Measurements from ENCODE around the gene PLA2G2A.
"Not testable (repeated sequence)": the region's sequence is repeated elsewhere in the genome, so short reads cannot be mapped to it uniquely, and the experiment has no call there.

The PLA2G2A gene

DNA sequence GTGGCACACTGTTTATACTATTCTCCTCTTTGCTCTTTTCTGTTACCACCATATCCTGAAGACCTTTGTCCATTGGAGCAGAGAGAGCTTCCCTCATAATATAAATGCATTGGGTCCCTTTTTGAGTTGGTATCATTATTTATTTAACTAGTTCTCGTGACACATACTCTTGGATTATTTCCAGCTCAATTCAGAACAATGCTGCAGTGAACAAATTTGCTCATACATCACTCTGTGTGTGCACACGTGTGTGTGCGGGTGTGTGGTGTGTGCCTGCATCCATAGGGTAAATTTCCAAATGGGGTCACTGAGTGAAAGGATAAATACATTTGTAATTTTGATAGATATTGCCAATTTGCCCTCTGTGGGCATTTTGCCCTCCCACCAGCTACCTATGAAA is 5.8 kb downstream of the PLA2G2A start:
- no peak for DNase-seq (ENCODE audit: low spot score)

DNA sequence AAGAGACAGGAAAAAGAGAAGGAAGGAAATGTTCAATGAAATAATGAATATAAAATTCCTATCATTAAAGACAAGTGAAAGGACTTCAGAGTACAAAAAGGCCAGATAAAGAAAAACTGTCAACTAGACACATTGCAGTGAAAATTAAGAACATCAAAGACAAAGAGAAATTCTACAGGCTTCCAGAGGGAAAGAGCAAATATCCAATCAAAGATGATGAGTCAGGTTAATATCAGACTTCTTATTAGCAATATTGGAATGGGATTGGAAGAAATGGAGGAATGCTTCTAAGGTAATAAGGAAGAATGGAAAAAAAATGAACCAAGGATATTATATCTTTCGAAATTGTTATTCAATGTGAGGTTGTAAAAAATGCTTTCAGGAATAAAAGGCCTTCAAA is 7.8 kb downstream of the PLA2G2A start:
- DNase-seq (ENCODE audit: low spot score): no peak

DNA sequence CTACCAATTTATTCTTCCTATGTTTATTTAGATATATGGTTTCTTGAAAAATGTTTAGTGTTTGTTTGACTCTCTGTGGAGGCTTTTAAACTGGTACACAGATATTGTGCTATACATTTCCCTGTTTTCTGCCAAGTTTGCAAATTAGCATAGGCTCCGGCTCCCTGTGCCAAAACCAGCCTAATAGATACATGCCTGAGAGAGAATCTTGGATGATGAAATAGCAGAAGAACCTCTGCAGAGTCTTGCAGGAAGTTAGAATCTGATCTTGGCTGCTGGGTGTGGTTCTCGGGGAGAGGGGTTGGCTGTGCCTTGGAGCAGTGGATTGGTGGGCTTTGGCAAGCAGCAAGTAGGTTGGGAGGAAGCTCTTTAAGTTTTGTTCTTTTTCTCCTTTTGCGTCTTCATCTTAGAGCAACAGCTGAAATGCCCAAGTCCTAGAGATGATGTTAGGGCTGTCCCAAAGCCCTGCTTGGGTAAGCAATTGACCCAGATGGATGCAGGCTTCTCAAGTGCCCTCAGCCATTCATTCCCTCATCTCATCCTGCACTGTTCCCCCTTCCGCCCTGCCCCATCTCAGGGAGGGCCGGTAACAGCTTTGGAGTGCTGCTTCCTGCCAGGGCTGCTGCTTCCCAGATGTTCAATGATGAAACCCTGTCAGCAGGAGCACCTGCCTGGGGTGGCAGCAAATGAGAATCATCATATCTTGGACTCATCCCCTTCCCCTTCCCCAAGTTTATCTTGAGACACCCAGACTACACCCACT is 9.3 kb downstream of the PLA2G2A start:
- DNase-seq (ENCODE audit: low spot score): no peak

DNA sequence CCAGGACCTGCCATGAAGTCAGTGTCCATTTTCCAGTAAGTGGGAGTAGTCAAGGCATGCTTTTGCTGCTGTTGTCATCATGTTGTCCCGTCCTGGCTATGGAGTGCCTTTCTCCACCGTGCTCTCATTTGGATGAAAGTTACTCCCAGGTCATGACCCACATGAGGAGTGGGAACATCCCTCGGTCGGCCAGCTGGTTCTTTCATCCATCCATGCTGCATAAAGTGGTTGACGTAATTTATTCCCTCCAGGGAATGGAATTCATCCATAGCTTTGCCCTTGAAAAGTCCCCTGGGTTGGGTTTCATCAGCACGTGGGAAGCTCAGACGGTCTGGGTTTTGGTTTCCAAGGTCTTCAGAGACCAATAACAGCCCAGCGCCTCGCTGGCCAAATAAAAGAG is 11.6 kb downstream of the PLA2G2A start:
- DNase-seq (ENCODE audit: low spot score): no peak

DNA sequence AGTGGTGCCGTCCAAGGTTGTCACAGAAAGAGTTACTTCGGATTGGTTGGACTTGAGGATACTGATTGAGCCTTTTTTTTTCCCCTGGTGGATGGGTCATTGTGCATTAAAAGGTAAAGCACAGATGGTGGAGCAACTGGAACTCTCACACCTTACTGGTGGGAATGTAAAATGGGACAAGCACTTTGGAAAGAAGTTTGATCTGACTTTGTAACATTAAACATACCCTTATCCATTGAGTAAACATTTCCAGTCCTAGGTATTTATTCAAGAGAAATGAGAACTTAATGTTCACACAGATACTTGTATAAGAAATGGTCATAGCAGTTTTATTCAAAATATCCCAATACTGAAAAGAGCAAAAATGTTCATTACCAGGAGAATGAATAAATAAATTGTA is 14.9 kb downstream of the PLA2G2A start:
- no peak for DNase-seq (ENCODE audit: low spot score)

DNA sequence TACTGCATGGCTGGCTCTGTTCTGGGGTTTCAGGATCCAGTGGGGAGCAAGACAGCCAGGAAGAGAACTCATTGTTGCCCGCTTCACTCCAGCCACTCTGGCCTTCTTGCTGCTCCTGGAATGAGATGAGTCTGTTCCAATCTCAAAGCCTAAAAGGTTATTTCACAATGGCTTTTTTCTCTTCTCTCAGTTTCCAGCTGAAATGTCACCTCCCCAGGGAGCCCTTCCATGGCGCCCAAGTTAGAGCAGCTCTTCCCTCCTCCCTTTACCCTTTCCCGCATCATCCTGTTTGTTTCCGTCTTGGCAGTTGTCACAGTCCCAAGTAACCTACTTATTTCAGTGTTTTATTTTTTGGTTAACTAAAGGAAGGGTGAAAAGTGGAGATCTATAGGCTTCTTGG is 15.8 kb downstream of the PLA2G2A start:
- no peak for DNase-seq (ENCODE audit: low spot score)

DNA sequence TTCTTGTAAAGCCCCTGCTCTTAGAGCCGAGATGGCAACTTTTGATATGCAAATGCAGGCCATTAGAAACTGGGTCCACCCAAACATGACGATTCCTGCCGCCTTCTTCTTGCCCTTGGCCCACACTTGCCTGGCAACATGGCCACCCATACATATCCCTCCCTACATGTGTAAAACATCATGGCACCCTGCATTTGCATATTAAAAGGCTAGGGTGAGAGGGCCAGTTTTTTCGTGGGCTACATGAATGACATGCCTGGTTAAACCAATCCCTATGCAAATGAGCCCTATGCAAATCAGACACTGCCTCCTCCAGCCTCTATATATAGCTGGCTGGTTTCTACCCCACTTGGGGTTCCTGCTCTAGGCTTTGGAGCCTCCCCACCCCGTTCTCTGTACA is 18.8 kb downstream of the PLA2G2A start:
- DNase-seq (ENCODE audit: low spot score): peak; percentile 69

DNA sequence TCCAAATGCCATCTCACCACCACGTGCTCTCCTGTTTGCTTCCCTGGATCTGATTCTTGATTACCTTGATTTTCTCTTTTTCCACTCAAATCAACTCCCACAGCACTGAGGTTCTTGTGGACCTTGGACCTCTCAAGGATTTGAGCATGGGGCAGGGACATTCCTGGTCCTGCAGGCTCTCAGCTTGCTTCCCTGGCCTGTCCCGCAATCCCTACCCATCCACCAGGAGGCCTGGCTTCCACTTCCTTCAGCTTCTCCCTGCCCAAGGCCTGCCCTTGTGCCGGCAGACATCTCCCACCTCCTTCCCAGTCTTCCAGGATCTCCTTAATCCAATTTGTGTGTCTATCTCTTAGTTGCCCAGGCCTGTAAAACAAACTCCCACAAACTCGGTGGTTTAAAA is 21.6 kb downstream of the PLA2G2A start:
- DNase-seq (ENCODE audit: low spot score): no peak

DNA sequence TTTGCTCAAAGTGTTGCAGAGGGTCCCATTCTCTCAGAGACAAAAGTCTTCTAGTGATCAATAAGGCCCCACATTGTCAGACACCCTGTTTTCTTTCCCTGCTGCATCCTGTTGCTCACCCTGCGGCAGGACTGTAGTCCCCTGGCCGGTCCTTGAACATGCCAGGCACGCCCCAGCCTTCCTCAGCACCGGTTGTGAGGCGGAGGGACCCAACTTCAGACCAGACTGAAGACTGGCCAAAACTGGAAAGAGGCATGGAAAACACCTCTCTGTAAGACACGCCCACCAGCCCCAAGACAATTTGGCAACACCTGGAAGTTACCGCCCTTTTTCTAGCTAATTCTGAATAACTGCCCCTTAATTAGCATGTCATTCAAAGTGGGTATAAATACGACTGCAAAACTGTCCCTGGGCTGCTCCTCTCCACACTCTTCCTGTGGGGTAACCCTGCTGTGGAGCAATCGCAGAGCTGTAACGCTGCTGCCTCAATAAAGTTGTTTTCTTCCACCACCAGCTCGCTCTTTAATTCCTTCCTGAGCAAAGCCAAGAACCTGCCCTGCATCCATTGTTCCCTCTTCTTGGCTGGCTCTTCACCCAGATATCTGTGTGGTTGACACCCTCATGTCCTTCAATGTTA is 23.8 kb downstream of the PLA2G2A start:
- no peak for DNase-seq (ENCODE audit: low spot score)

DNA sequence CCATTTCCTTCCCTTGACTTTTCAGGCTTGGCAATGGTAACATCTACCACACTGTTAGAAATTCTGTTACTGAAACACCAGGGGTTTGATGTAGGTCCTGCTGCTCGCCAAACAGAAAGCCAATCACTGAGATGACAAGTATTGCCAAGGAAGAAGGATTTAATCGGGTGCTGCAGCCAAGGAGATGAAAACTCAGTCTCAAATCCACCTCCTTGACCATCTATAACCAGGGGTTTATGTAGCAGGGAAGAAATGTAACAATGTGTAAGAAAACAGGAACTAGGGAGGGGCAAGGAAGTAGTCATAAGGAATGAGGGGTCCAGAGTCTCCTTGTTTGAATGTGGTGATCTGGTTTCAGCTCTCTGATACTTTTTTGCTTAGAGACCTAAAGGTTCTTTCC is 25.4 kb downstream of the PLA2G2A start:
- DNase-seq (ENCODE audit: low spot score): no peak

DNA sequence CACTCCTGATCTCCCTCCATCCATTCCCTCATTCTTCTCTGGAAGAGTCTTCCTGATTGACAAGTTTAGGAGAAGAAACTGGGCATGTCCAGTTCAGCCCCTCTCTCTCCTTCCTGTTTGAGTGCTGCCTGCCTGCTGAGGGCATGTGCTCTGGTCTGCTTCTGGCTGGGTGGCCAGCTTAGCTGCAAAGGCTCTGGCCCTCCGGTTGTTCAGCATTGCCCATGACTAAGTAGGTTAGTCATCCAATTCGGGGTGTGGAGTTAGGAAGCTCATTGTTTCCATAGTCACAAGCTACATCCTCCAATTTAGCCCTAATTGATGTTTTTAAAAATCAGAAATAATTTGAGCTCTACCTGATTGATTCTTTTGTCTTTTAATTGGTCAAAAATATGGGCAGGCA is 30.4 kb downstream of the PLA2G2A start:
- DNase-seq (ENCODE audit: low spot score): no peak

DNA sequence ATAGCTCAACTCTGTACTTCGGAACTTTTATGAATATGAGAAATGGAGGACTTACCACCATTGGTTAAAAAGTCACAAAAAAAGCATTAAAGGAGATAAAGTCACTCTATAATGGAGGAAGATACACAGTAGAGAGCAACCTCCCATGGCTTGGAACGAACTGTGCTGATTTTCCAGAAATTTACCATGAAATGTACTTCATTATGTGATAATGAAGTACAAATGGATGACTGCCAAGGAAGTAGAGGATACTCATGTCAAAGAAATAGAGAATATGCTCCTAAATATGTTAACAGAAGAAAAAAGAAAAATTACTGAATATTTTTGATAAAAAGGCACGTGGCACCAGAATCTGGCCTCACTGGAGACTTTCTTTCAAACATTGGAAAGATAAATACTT is 32.4 kb downstream of the PLA2G2A start:
- no peak for DNase-seq (ENCODE audit: low spot score)

DNA sequence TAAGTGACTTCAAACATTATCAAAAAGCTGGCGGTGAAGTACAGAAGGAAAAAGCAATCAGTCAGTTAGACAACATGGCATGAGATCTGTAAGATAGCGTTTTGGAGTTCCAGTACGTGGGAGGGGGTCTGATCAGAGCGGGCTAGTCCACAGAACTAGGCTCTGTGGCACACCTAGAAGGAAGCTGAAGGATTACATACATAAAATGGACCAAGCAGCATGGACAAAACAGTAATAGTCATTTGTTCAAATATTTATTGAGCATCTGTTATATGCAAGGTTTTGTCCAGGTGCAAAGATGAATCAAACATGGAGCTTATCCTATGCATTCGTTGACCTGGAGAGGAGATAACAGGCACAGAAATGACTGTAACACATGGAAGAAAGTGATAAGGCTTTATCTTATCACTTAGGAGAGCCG is 33.1 kb downstream of the PLA2G2A start:
- no peak for DNase-seq (ENCODE audit: low spot score)

DNA sequence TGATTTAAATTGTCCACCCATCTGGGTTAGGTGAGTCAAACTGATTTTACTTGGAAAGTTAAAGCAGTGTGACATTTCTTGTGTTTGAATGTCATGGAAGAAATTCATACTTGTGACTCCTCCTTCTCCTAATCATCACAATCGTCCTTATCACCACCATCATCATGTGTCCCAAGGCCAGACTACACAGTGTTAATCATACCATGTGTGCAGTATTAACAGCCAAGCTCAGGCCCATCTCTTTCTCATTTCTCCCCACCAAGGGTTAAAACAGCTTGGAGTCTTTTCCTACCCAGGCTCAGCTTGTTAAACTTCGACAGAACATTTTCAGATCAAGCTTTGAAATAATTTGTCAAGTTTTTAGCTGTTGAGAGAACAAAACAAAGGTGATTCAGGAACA is 33.5 kb downstream of the PLA2G2A start:
- no peak for DNase-seq (ENCODE audit: low spot score)

DNA sequence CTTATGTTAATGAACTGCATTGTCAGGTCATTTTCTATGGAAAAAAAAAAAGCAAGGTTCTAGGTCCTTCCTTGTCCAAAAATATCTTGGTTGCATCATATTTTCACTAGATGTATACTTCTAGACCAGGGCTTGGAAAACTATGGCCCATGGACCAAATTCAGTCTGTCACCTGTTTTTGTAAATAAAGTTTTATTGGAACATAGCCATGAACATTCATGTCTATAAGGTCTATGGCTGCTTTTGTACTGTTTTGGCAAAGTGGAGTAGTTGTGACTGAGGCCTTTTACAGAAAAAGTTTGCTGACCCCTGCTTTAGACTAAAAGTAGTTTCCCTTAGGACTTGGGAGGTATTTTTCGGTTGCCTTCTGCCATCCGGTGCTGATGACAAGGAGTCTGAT is 36.8 kb downstream of the PLA2G2A start:
- DNase-seq (ENCODE audit: low spot score): no peak

DNA sequence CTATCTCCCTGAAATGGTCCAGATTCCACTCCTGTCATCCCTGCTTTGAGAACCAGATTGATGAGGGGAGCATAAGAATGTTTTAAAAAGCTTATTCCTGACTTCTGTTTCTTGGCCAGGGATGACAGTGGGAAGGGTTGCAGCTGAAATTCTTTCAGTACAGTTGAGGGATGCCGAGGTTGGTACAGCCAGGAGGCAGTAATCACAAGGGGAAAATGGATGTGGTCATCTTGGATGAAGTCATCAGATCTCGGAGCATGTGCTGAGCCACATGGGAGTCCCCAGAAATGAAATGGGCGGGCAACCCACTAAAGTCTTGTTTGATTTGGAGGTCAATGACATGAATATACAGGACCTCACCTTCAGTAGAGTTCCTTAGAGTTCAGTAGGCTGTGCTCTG is 37.3 kb downstream of the PLA2G2A start:
- no peak for DNase-seq (ENCODE audit: low spot score)

DNA sequence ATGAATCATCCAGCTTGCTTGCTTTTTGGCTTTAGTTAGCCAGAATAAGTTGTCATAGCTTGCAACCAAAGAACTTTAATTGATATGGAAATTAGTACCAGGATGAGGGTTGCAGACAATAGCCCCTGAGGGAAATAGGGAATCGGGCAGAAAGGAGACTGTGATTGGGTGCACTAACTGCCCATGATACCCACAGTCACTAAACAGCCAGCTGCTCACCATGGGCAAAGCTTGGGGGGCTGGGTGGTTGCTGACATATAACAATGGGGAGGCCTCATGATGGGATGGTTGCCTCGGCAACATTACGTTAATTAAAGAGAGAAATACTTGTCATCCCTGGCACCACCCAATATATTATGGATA is 38.2 kb downstream of the PLA2G2A start:
- no peak for DNase-seq (ENCODE audit: low spot score)

DNA sequence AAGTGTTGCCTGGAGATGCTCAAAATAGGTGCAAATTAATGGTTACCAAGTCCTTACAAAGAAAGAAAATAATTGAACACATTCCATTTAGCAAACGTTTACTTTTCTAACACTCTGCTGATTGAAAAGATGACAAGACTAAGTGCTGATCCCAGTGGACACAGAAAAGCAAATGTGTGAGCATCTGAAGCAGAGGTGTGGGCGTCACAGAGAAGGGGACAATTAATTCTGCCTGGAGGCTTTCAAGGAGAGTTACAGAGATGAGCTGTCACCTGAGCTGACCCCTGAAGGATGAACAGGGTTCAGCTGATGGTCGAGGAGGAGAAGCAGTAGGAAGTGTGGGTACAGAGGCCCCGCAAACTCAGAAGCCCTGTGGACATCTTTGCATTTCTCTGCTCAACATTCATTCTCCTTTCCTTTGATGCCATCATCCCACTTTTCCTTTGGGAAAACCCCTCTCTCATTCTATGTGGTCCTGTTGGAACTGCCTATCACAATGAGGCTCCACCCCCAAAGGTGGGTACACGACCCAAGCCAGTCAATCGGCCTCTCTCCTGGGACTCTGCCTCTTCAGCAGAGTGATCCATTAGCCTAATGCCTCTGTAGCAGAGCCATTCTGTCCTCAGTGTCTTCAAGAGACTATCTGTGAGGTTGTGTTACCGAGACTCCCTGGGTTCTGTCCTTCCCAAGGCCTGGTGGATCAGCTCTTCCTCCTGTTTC is 38.8 kb downstream of the PLA2G2A start:
- DNase-seq (ENCODE audit: low spot score): no peak

DNA sequence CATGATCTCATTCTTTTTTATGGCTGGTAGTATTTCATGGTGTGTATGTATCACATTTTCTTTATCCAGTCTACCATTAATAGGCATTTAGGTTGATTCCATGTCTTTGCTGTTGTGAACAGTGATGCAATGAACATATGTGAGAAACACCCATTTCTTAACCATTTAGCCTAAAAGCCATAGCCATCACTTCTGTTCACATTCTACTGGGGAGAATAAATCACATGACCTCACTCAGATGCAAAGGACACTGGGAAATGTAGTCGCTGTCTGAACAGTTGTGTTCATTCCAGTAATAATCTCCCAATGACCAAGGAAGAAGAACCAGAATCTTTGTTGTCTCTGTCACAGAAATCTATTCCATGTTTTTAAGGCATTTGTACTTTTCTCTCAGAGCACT is 40.9 kb downstream of the PLA2G2A start:
- DNase-seq (ENCODE audit: low spot score): peak; percentile 28

DNA sequence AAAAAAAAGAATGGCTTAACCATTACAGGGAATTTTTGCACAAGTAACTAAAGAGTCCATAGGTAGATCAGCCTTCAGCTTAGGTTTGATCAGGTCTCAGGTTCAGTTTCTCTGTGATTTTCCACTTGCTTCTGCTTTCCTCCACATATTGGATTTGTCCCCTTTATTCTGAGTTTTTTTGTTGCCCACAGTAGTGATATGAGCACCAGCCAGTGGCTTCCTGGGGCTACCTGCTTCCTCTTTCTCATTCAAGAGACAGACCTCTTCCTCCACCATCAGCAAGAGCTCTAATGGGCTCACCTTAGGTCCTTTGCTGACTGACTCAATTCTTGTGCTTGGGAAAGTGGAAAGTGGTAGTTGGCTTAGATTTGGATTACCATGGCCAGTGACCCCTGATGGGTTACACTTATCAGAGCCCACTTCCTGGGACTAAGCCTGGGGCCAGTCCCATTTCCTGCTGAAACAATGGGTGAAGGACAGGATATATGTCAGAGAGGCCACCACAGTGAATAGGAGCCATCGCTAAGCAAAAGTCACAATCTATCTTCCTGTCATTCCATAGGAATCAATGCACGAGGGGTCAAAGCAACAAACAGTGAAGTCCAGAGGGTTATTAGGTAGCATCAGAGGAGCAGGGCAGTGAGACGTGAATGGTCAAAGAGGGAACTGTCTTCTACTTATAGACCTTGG is 43.2 kb downstream of the PLA2G2A start:
- DNase-seq (ENCODE audit: low spot score): no peak

DNA sequence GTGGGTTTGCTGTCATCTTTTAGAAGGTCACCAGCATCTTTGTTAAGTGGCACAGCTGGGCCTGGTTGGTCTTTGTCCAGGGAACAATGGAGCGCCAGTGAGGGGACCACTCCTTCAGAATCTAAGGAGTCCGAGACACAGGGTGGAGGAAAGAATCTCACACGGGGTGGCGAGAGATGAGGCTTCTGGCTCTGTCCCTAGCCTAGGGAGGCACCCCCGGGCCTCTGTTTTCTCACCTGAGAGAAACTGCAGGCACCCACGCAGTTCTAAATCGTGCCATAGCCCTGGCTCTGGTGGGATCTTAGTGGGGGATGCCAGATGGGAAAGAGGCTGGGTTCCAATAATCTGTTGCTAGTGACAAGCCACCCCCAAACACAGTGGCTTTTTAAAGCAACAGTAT is 45.1 kb downstream of the PLA2G2A start:
- no peak for DNase-seq (ENCODE audit: low spot score)

DNA sequence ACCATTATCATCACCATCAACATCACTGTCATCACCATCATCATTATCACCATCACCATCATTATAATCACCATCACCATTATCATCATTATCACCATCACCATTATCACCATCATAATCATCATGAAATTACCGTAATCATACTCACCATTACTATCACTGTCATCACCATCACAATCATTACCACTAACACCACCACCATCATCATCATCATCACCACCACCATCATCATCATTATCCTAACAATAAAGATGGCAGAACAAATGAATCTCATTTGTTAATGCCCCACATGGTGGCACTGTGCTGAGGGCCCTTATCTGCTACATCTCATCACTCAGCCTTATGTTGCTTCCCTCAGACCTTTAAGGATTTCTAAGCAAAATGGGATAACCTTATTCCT is 46.6 kb downstream of the PLA2G2A start:
- DNase-seq (ENCODE audit: low spot score): no peak

DNA sequence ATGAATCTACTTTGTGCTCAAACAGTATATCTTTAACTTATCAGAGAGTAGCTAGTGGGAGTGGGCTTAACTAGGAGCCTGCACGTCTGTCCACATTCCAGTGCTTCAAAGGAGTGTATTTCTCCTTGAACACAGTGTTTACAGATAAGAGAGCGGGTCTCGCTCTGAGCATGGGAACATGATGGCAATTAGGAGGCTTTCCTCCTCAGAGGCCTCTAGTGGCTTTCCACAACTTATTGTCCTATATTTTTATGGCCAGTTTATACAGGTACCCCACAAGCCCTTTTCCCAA is 52.3 kb downstream of the PLA2G2A start:
- DNase-seq (ENCODE audit: low spot score): not testable (repeated sequence)
